OCI-LY3 (cell line): ENCODE measurements around the gene BAZ1A.
"Not testable (repeated sequence)": the region's sequence is repeated elsewhere in the genome, so short reads cannot be mapped to it uniquely, and the experiment has no call there.

Source experiments
- CTCF ChIP-seq: fragments of 200-600, 300-600 bp; sonication (generic); IDR thresholded peaks from 2 replicates; pipeline ENCODE4 v1.5.1; 2014; ENCODE audit warnings: antibody characterized with exemption, low read length, low read depth
- EZH2phosphoT487 ChIP-seq: fragments of 200-600 bp; shearing (Covaris generic); IDR thresholded peaks from 2 replicates; pipeline ENCODE4 v1.6.1; 2018; ENCODE audit warnings: antibody characterized with exemption, mixed run types, low read depth

GRCh38 chr14:34740139-34740538 is 135.0 kb downstream of the BAZ1A start:
- not testable (repeated sequence) for TF ChIP-seq CTCF, EZH2phosphoT487
